Liver (tissue), 9 donors: ENCODE data around the gene RNF220. TPM values are rescaled to one million over a fixed set of nuclear protein-coding genes. Genes with fewer than 3 reads are reported as not detected.

Experiments used
- DNase-seq: peaks from one replicate; pipeline ENCODE4 v3.0.0-alpha.2; 2017; ENCODE audit warnings: low spot score
- H3K27ac ChIP-seq, 2 donors: one replicate each; pipeline ENCODE4 v1.7.0; 2013; ENCODE audit warnings: inconsistent platforms in 2 of 2, low read length in 2 of 2, control low read depth in 1 of 2, low read depth in 1 of 2, mild to moderate bottlenecking in 1 of 2
- H3K27me3 ChIP-seq, 4 donors: one replicate each; pipeline versions ENCODE4 v1.6.1 to v1.7.0; 2013; ENCODE audit warnings: low read length in 3 of 4, inconsistent platforms in 1 of 4, mild to moderate bottlenecking in 1 of 4, moderate library complexity in 1 of 4; ENCODE audit not compliant: control insufficient read depth in 4 of 4, insufficient read depth in 4 of 4
- H3K36me3 ChIP-seq, 4 donors: one replicate each; pipeline versions ENCODE4 v1.6.1 to v1.7.0; 2013; ENCODE audit warnings: low read length in 3 of 4, mild to moderate bottlenecking in 3 of 4, low read depth in 1 of 4, moderate library complexity in 1 of 4; ENCODE audit not compliant: control insufficient read depth in 4 of 4, insufficient read depth in 3 of 4
- H3K4me1 ChIP-seq, 4 donors: one replicate each; pipeline versions ENCODE4 v1.6.1 to v1.7.0; 2013; ENCODE audit warnings: low read length in 3 of 4, mild to moderate bottlenecking in 3 of 4, moderate library complexity in 1 of 4; ENCODE audit not compliant: control insufficient read depth in 4 of 4, insufficient read depth in 4 of 4
- H3K4me3 ChIP-seq, 3 donors: one replicate each; pipeline versions ENCODE4 v1.6.1 to v1.7.0; 2013; ENCODE audit warnings: low read length in 3 of 3, control low read depth in 1 of 3, low read depth in 1 of 3, mild to moderate bottlenecking in 1 of 3
- H3K9ac ChIP-seq, 2 donors: one replicate each; pipeline ENCODE4 v1.7.0; 2013; ENCODE audit warnings: low read length in 2 of 2, mild to moderate bottlenecking in 2 of 2, moderate library complexity in 2 of 2, control low read depth in 1 of 2, low read depth in 1 of 2
- H3K9me3 ChIP-seq, 4 donors: one replicate each; pipeline versions ENCODE4 v1.6.1 to v1.7.0; 2013; ENCODE audit warnings: low read length in 3 of 4; ENCODE audit not compliant: control insufficient read depth in 4 of 4
- FOXA1 ChIP-seq: IDR thresholded peaks from 2 replicates; pipeline ENCODE4 v1.6.1; 2016; ENCODE audit warnings: antibody characterized with exemption
- FOXA2 ChIP-seq: IDR thresholded peaks from 2 replicates; pipeline ENCODE4 v1.6.1; 2016; ENCODE audit warnings: antibody characterized with exemption
- GABPA ChIP-seq, 2 donors: IDR thresholded peaks in 1 of 2; conservative IDR thresholded peaks in 1 of 2; 2 replicates each; pipeline ENCODE4 v1.6.1; 2016; ENCODE audit warnings: antibody characterized with exemption in 2 of 2, mild to moderate bottlenecking in 1 of 2, moderate library complexity in 1 of 2
- HNF4G ChIP-seq: IDR thresholded peaks from 2 replicates; pipeline ENCODE4 v1.6.1; 2016; ENCODE audit warnings: antibody characterized with exemption
- JUND ChIP-seq, 2 donors: IDR thresholded peaks; 2 replicates each; pipeline ENCODE4 v1.6.1; 2016; ENCODE audit warnings: antibody characterized with exemption in 2 of 2
- NR2F2 ChIP-seq: IDR thresholded peaks from 2 replicates; pipeline ENCODE4 v1.6.1; 2016; ENCODE audit warnings: antibody characterized with exemption
- RAD21 ChIP-seq, 2 donors: IDR thresholded peaks; 2 replicates each; pipeline ENCODE4 v1.6.1; 2016; ENCODE audit warnings: antibody characterized with exemption in 2 of 2, mild to moderate bottlenecking in 2 of 2
- RXRA ChIP-seq, 2 donors: IDR thresholded peaks; 2 replicates each; pipeline ENCODE4 v1.6.1; 2017 to 2018; ENCODE audit warnings: antibody characterized with exemption in 2 of 2, mild to moderate bottlenecking in 1 of 2
- TAF1 ChIP-seq: conservative IDR thresholded peaks from 2 replicates; pipeline ENCODE4 v1.6.1; 2016; ENCODE audit warnings: antibody characterized with exemption, mild to moderate bottlenecking
- YY1 ChIP-seq: IDR thresholded peaks from 2 replicates; pipeline ENCODE4 v1.6.1; 2016; ENCODE audit warnings: antibody characterized with exemption, mild to moderate bottlenecking
- WGBS: extraction: QIAGEN DNeasy Blood & Tissue Kit; methylation state at CpG from one replicate; pipeline ENCODE4 v1.1.7; 2013; 5-methylcytosine and 5-hydroxymethylcytosine counted together
- polyA plus RNA-seq, 2 donors: library from polyadenylated mRNA; stranded (reverse) in 1 of 2; unstranded in 1 of 2; fragments of 200-250 nt in 1 of 2; fragments of >200 nt in 1 of 2; fragmentation: Nextera tagmentation in 1 of 2; extraction: Ambion mirVana in 1 of 2; gene quantifications; one replicate each; pipeline versions ENCODE4 v1.2.1 to v1.2.3, GENCODE V29; 2013 to 2015
- total RNA-seq, 2 donors: library from RNA; depleted of rRNA; stranded (reverse); fragments of >200 nt; gene quantifications; one replicate each; pipeline ENCODE4 v1.2.3, GENCODE V29; 2014
- TF ChIP-seq, protein P1 (sequence below): IDR thresholded peaks from 2 replicates; pipeline ENCODE4 v1.6.1; 2016; ENCODE audit warnings: antibody characterized with exemption
- TF ChIP-seq, protein P2 (sequence below): IDR thresholded peaks from 2 replicates; pipeline ENCODE4 v1.6.1; 2016; ENCODE audit warnings: antibody characterized with exemption, mild to moderate bottlenecking
- TF ChIP-seq, protein P3 (sequence below): IDR thresholded peaks from 2 replicates; pipeline ENCODE4 v1.6.1; 2016; ENCODE audit warnings: antibody characterized with exemption
- TF ChIP-seq, protein P4 (sequence below): fragments of 150-350 bp; IDR thresholded peaks from 2 replicates; pipeline ENCODE4 v1.5.1; 2017; ENCODE audit warnings: improper control_type of control experiment, low read depth, low read length; ENCODE audit not compliant: missing input control
- TF ChIP-seq, protein P5 (sequence below): IDR thresholded peaks from 2 replicates; pipeline ENCODE4 v1.6.1; 2016; ENCODE audit warnings: antibody characterized with exemption
- donor health status: healthy.
- donor health status: healthy.
- donor health status: healthy.
- donor health status: healthy.
- donor health status: healthy.

Gene RNF220
- total and polyA plus RNA-seq, 4 donors = 18.2 to 35.8 (median 26.1) TPM

DNA sequence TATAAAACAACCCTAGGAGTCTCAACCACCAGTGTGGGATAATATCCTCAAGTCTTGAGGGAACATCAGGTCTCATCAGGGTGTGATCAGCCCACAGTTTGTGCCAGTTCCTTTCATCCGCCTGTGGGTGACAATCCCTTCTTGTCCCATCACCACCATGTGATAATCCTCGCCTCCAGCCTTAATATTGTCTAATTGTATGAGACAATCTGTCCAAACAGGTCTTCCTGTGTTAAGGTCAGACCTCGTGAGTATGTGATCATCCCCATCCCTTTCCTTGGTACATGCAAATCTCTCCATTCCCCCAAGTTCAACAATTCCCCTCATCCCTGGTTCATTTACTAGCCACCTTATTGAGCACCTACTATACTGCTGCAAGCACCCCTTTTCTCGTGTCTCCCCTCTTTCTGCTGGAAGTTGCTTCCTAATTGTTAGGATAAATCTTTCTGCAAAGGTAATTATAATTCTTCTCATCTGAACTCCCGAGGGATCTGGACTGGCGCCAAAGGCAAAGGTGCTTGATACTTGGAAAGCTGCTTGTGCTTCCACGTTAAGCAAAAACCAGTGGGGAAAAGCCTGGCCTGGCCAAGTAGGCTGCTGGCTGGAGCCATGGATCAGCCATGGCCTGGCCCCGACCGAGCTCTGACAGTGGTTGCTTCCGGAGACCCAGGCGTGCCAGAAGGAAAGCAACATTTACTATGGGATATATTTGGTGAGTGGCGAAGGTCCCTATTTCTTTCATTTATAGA is 92.5 kb downstream of the RNF220 start:
- peaks cover 0 to 3% (median 0%) of the 10 kb centered on the region in 4 donors for H3K4me1 ChIP-seq
- no peak overlapping the region for H3K9ac ChIP-seq
- no peak overlapping the region for H3K27ac ChIP-seq
- no peaks in the 10 kb centered on the region for H3K9me3 ChIP-seq
- H3K36me3 ChIP-seq = no peaks in the 10 kb centered on the region
- 88% methylated on average over 12 of the region's 12 CpGs for WGBS
- no peak for TF ChIP-seq RAD21 (IDR thresholded peaks at IDR 0.05)
- TF ChIP-seq, protein P1, sequence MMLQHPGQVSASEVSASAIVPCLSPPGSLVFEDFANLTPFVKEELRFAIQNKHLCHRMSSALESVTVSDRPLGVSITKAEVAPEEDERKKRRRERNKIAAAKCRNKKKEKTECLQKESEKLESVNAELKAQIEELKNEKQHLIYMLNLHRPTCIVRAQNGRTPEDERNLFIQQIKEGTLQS = no peak
- TF ChIP-seq, protein P2, sequence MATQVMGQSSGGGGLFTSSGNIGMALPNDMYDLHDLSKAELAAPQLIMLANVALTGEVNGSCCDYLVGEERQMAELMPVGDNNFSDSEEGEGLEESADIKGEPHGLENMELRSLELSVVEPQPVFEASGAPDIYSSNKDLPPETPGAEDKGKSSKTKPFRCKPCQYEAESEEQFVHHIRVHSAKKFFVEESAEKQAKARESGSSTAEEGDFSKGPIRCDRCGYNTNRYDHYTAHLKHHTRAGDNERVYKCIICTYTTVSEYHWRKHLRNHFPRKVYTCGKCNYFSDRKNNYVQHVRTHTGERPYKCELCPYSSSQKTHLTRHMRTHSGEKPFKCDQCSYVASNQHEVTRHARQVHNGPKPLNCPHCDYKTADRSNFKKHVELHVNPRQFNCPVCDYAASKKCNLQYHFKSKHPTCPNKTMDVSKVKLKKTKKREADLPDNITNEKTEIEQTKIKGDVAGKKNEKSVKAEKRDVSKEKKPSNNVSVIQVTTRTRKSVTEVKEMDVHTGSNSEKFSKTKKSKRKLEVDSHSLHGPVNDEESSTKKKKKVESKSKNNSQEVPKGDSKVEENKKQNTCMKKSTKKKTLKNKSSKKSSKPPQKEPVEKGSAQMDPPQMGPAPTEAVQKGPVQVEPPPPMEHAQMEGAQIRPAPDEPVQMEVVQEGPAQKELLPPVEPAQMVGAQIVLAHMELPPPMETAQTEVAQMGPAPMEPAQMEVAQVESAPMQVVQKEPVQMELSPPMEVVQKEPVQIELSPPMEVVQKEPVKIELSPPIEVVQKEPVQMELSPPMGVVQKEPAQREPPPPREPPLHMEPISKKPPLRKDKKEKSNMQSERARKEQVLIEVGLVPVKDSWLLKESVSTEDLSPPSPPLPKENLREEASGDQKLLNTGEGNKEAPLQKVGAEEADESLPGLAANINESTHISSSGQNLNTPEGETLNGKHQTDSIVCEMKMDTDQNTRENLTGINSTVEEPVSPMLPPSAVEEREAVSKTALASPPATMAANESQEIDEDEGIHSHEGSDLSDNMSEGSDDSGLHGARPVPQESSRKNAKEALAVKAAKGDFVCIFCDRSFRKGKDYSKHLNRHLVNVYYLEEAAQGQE = no peak
- TF ChIP-seq FOXA1 = no peak
- no peak for TF ChIP-seq TAF1
- no peak for TF ChIP-seq GABPA (IDR thresholded peaks at IDR 0.05 in 1 of 2, conservative IDR thresholded peaks at IDR 0.05 in 1 of 2)
- TF ChIP-seq, protein P3, sequence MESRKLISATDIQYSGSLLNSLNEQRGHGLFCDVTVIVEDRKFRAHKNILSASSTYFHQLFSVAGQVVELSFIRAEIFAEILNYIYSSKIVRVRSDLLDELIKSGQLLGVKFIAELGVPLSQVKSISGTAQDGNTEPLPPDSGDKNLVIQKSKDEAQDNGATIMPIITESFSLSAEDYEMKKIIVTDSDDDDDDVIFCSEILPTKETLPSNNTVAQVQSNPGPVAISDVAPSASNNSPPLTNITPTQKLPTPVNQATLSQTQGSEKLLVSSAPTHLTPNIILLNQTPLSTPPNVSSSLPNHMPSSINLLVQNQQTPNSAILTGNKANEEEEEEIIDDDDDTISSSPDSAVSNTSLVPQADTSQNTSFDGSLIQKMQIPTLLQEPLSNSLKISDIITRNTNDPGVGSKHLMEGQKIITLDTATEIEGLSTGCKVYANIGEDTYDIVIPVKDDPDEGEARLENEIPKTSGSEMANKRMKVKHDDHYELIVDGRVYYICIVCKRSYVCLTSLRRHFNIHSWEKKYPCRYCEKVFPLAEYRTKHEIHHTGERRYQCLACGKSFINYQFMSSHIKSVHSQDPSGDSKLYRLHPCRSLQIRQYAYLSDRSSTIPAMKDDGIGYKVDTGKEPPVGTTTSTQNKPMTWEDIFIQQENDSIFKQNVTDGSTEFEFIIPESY = no peak
- no peak for DNase-seq
- H3K4me3 ChIP-seq = no peak overlapping the region
- H3K27me3 ChIP-seq = peaks cover 0 to 9% (median 3%) of the 10 kb centered on the region in 4 donors

DNA sequence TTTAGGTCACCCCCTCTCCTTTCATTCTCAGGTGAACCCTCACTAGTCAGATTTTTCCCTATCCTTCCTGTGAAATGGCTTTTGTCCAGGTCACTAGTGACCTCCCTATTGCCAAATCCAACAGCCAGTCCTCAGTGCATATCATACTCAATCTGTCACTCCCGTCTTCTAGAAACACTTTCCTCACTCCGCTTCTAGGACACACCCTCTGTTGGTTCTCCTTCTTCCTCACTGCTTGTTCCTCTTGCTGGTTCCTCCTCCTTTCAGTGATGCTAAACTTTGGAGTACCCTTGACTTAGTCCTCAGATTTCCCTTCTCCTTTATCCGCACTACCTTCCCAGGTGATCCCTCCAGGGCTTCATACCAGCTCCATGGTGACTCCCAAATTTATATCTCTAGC is 94.3 kb downstream of the RNF220 start:
- Histone ChIP-seq H3K4me1 (peaks cover 0 to 3% (median 0%) of the 10 kb centered on the region in 4 donors), H3K4me3 (no peak overlapping the region), H3K27me3 (peaks cover 0 to 9% (median 3%) of the 10 kb centered on the region in 4 donors), H3K9me3 (no peaks in the 10 kb centered on the region), H3K9ac (no peak overlapping the region), H3K36me3 (no peaks in the 10 kb centered on the region), H3K27ac (no peak overlapping the region)
- 85% methylated on average over 3 of the region's 3 CpGs for WGBS
- TF ChIP-seq, protein P1 = no peak
- TF ChIP-seq, protein P2 = no peak
- TF ChIP-seq YY1 (no peak), GABPA (IDR thresholded peaks at IDR 0.05 in 1 of 2, conservative IDR thresholded peaks at IDR 0.05 in 1 of 2) (no peak), JUND (IDR thresholded peaks at IDR 0.05) (no peak), FOXA2 (no peak), NR2F2 (no peak), FOXA1 (no peak), HNF4G (no peak), RAD21 (IDR thresholded peaks at IDR 0.05) (no peak), RXRA (IDR thresholded peaks at IDR 0.05) (no peak)
- TF ChIP-seq, protein P4, sequence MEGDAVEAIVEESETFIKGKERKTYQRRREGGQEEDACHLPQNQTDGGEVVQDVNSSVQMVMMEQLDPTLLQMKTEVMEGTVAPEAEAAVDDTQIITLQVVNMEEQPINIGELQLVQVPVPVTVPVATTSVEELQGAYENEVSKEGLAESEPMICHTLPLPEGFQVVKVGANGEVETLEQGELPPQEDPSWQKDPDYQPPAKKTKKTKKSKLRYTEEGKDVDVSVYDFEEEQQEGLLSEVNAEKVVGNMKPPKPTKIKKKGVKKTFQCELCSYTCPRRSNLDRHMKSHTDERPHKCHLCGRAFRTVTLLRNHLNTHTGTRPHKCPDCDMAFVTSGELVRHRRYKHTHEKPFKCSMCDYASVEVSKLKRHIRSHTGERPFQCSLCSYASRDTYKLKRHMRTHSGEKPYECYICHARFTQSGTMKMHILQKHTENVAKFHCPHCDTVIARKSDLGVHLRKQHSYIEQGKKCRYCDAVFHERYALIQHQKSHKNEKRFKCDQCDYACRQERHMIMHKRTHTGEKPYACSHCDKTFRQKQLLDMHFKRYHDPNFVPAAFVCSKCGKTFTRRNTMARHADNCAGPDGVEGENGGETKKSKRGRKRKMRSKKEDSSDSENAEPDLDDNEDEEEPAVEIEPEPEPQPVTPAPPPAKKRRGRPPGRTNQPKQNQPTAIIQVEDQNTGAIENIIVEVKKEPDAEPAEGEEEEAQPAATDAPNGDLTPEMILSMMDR = no peak
- TF ChIP-seq, protein P5, sequence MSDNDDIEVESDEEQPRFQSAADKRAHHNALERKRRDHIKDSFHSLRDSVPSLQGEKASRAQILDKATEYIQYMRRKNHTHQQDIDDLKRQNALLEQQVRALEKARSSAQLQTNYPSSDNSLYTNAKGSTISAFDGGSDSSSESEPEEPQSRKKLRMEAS = no peak
- no peak for DNase-seq
